Spleen (tissue), 7 donors: ENCODE measurements around the gene STXBP1.

ENCODE experiments used
- POLR2A ChIP-seq, 3 donors: fragments of 450-650 bp; IDR thresholded peaks; one replicate each; pipeline ENCODE4 v1.5.1; 2017; ENCODE audit warnings: antibody characterized with exemption in 3 of 3, mild to moderate bottlenecking in 1 of 3
- POLR2AphosphoS5 ChIP-seq, 3 donors: sonication (generic); formaldehyde crosslinking; IDR thresholded peaks; one replicate each; pipeline ENCODE4 v1.5.1; 2017; ENCODE audit warnings: antibody characterized with exemption in 3 of 3
- TF ChIP-seq, protein P1 (sequence below), 11 experiments: fragments of 200-600 bp in 7 of 11; fragments of 450-650 bp in 4 of 11; sonication (generic) in 4 of 11; IDR thresholded peaks in 8 of 11; conservative IDR thresholded peaks in 3 of 11; 1 replicate in 7 of 11; 2 replicates in 4 of 11; pipeline versions ENCODE4 v1.4.0 to v1.8.0; 2016 to 2021; ENCODE audit warnings: antibody characterized with exemption in 11 of 11, inconsistent platforms in 4 of 11, mild to moderate bottlenecking in 1 of 11
- donor health status: DM: no; HTN: no; CAD: no; lungs with moderate emphysema.
- donor health status: DM: no; HTN: no; CAD: no.
- donor health status: DM: no; HTN: no; CAD: no.

DNA sequence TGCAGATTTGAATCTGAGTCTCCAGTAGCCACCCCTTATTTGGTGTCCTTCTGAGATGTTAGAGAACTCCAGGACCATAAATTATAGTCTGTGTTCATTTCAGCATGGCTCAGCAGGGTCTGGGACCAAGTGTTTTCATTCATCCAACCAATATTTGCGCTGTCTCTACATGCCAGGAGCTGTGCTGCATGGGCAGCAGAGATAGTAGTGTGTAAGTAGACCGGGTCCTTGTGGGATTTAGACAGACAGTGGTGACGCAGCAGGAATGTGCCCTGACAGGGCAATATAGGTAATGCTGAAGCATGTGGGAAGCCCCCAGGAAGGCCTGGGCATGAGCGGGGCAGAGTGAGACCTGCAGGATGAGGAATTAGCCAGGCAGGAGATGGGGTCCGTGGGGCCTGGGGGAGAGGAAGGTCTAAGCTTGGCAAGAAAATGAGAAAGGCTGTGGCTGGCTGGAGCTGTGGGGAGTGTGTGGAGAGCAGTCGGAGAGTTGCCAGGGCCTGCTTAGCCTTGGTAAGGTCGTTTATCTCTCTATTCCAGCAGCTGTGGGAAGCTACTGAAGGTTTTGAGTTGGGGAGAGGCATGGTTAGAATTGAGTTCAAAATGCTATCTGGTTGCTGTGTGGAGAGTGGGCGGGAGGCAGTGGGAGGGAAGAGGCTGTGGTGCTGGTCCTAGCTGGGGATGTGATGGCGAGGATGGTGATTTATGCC lies 16.8 kb downstream of the STXBP1 start:
- TF ChIP-seq, protein P1, sequence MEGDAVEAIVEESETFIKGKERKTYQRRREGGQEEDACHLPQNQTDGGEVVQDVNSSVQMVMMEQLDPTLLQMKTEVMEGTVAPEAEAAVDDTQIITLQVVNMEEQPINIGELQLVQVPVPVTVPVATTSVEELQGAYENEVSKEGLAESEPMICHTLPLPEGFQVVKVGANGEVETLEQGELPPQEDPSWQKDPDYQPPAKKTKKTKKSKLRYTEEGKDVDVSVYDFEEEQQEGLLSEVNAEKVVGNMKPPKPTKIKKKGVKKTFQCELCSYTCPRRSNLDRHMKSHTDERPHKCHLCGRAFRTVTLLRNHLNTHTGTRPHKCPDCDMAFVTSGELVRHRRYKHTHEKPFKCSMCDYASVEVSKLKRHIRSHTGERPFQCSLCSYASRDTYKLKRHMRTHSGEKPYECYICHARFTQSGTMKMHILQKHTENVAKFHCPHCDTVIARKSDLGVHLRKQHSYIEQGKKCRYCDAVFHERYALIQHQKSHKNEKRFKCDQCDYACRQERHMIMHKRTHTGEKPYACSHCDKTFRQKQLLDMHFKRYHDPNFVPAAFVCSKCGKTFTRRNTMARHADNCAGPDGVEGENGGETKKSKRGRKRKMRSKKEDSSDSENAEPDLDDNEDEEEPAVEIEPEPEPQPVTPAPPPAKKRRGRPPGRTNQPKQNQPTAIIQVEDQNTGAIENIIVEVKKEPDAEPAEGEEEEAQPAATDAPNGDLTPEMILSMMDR (IDR thresholded peaks at IDR 0.05 in 8 of 11, conservative IDR thresholded peaks at IDR 0.05 in 3 of 11) = no peak
- no peak for TF ChIP-seq POLR2A (IDR thresholded peaks at IDR 0.05)
- no peak for TF ChIP-seq POLR2AphosphoS5 (IDR thresholded peaks at IDR 0.05)
